GM12878 (cell line): ENCODE results near the gene SPATA6. TPM values are rescaled to one million over a fixed set of nuclear protein-coding genes. Genes with fewer than 3 reads are reported as not detected.
"Not testable (repeated sequence)": the region's sequence is repeated elsewhere in the genome, so short reads cannot be mapped to it uniquely, and the experiment has no call there.

Experiments used
- ATAC-seq: fragments of 200-7000 bp; cut with Tn5 transposase; 3 replicates; pipeline ENCODE4 v1.9.1; 2020; ENCODE audit warnings: mild to moderate bottlenecking, moderate library complexity
- BruUV-seq: library from RNA; stranded (reverse); fragments of 400-500 nt; replicated peaks from 2 replicates; lab custom pipeline; 2021; lab: Mats Ljungman, UMichigan
- CTCF ChIA-PET: fragments of 300-600 bp; sonication (Branson Sonifier 250); formaldehyde crosslinking; extraction: SDS; loops from one replicate; lab custom pipeline; 2021; ENCODE audit warnings: inconsistent platforms; lab: Yijun Ruan, JAX
- POLR2A ChIA-PET: fragments of 350-600 bp; formaldehyde crosslinking; extraction: SDS; loops from one replicate; lab custom pipeline; 2021; ENCODE audit warnings: inconsistent platforms; lab: Charles Lee
- RAD21 ChIA-PET: fragments of 300-600 bp; sonication (Branson Sonifier 250); formaldehyde crosslinking; loops from one replicate; lab custom pipeline; 2023; ENCODE audit warnings: antibody characterized with exemption; ENCODE audit not compliant: unreplicated experiment; lab: Charles Lee
- SMC1A ChIA-PET: fragments of 300-600 bp; sonication (Branson Sonifier 250); formaldehyde crosslinking; loops from one replicate; lab custom pipeline; 2023; ENCODE audit not compliant: unreplicated experiment, uncharacterized antibody; lab: Charles Lee
- DNase-seq: peaks from one replicate; pipeline ENCODE4 v3.0.0-alpha.2; 2011; ENCODE audit warnings: low read depth, low spot score
- FAIRE-seq: peaks from 3 replicates; lab custom pipeline; 2011; peaks lifted over from hg19 to GRCh38; lab: Jason Lieb, UNC
- H2AFZ ChIP-seq: 2 replicates; pipeline ENCODE4 v1.6.0; 2011; ENCODE audit warnings: low read depth, low read length, control low read depth; ENCODE audit not compliant: control insufficient read depth
- H3K27ac ChIP-seq: 2 replicates; pipeline ENCODE4 v1.5.1; 2011; ENCODE audit warnings: control low read depth; ENCODE audit not compliant: control insufficient read depth, insufficient read depth
- H3K27me3 ChIP-seq, 2 experiments: replicated peaks in 1 of 2; 2 replicates each; pipeline versions ENCODE4 v1.6.0 to v1.6.1; 2011; ENCODE audit warnings: low read length in 1 of 2; ENCODE audit not compliant: control insufficient read depth in 2 of 2, insufficient read depth in 2 of 2
- H3K36me3 ChIP-seq, 2 experiments: 2 replicates each; pipeline ENCODE4 v1.5.1; 2011; ENCODE audit warnings: low read length in 1 of 2; ENCODE audit not compliant: control insufficient read depth in 2 of 2, insufficient read depth in 2 of 2
- H3K4me1 ChIP-seq: 2 replicates; pipeline ENCODE4 v1.6.1; 2011; ENCODE audit warnings: mild to moderate bottlenecking, low read length, moderate library complexity, mixed read lengths; ENCODE audit not compliant: control insufficient read depth, insufficient read depth
- H3K4me2 ChIP-seq: 2 replicates; pipeline ENCODE4 v1.6.0; 2011; ENCODE audit warnings: control low read depth; ENCODE audit not compliant: control insufficient read depth, insufficient read depth
- H3K4me3 ChIP-seq: fragments of 200-600 bp; sonication (generic); 2 replicates; pipeline ENCODE4 v1.5.1; 2016
- H3K79me2 ChIP-seq: 2 replicates; pipeline ENCODE4 v1.6.0; 2011; ENCODE audit warnings: low read length; ENCODE audit not compliant: control insufficient read depth, insufficient read depth
- H3K9ac ChIP-seq: 2 replicates; pipeline ENCODE4 v1.8.0; 2011; ENCODE audit warnings: low read length, control low read depth, mixed read lengths; ENCODE audit not compliant: control insufficient read depth, insufficient read depth
- H3K9me3 ChIP-seq: replicated peaks from 3 replicates; pipeline ENCODE4 v1.5.1; 2011; ENCODE audit warnings: mild to moderate bottlenecking, low read length; ENCODE audit not compliant: control insufficient read depth, insufficient read depth
- H4K20me1 ChIP-seq: 2 replicates; pipeline ENCODE4 v1.6.0; 2011; ENCODE audit not compliant: control insufficient read depth, insufficient read depth
- CBFB ChIP-seq: IDR thresholded peaks from 2 replicates; pipeline ENCODE4 v1.6.1; 2016; ENCODE audit warnings: antibody characterized with exemption, low read depth
- CEBPZ ChIP-seq: fragments of 150-350 bp; IDR thresholded peaks from 2 replicates; pipeline ENCODE4 v1.6.1; 2016; ENCODE audit warnings: low read depth, low read length
- CHD2 ChIP-seq: IDR thresholded peaks from 2 replicates; pipeline ENCODE4 v1.6.1; 2011; ENCODE audit warnings: low read depth, low read length, improper control_type of control experiment, borderline replicate concordance
- E2F4 ChIP-seq: IDR thresholded peaks from 2 replicates; pipeline ENCODE4 v1.6.1; 2012; ENCODE audit warnings: low read depth, low read length, improper control_type of control experiment
- EP300 ChIP-seq, 2 experiments: fragments of 150-350 bp in 1 of 2; IDR thresholded peaks; 2 replicates each; pipeline ENCODE4 v1.6.1; 2011 to 2012; ENCODE audit warnings: low read depth in 2 of 2, low read length in 2 of 2, borderline replicate concordance in 1 of 2, improper control_type of control experiment in 1 of 2, inconsistent platforms in 1 of 2; ENCODE audit not compliant: control insufficient read depth in 1 of 2
- IRF4 ChIP-seq: IDR thresholded peaks from 2 replicates; pipeline ENCODE4 v1.6.1; 2011; ENCODE audit warnings: low read depth, low read length
- MTA2 ChIP-seq: fragments of 450-650 bp; IDR thresholded peaks from 2 replicates; pipeline ENCODE4 v1.6.1; 2016; ENCODE audit warnings: low read depth, mild to moderate bottlenecking, moderate library complexity
- NR2C2 ChIP-seq: IDR thresholded peaks from 2 replicates; pipeline ENCODE4 v1.6.1; 2011; ENCODE audit warnings: borderline replicate concordance, low read depth; ENCODE audit not compliant: control insufficient read depth, insufficient read length
- POLR2A ChIP-seq: IDR thresholded peaks from 2 replicates; pipeline ENCODE4 v1.6.1; 2011; ENCODE audit warnings: low read depth, mild to moderate bottlenecking, low read length
- RAD51 ChIP-seq: fragments of 450-650 bp; IDR thresholded peaks from 2 replicates; pipeline ENCODE4 v1.6.1; 2016; ENCODE audit warnings: moderate library complexity, mild to moderate bottlenecking, inconsistent platforms
- SMC3 ChIP-seq: IDR thresholded peaks from 2 replicates; pipeline ENCODE4 v1.6.1; 2011; ENCODE audit warnings: low read length, improper control_type of control experiment, borderline replicate concordance
- TCF7 ChIP-seq: IDR thresholded peaks from 2 replicates; pipeline ENCODE4 v1.6.1; 2014; ENCODE audit warnings: antibody characterized with exemption, borderline replicate concordance
- WGBS: methylation state at CpG from one replicate; pipeline ENCODE4 v1.1.6; 2016; ENCODE audit warnings: low lambda C conversion rate; ENCODE audit not compliant: insufficient replicate concordance, insufficient coverage; ENCODE audit errors: missing lambda C conversion rate; 5-methylcytosine and 5-hydroxymethylcytosine counted together
- in situ Hi-C: fragments of 300-500 bp; cut with MboI; formaldehyde crosslinking; loops from 9 replicates; pipeline ENCODE4 v1.14.3; 2018; ENCODE audit warnings: mixed read lengths
- intact Hi-C: fragments of 100-400 bp; cut with micrococcal nuclease; formaldehyde crosslinking; loops from one replicate; pipeline ENCODE4 v1.14.2; 2022; ENCODE audit not compliant: unreplicated experiment
- polyA plus RNA-seq, 11 experiments: library from polyadenylated mRNA; depleted of rRNA in 4 of 11; unstranded in 6 of 11; stranded (reverse) in 5 of 11; fragments of >200 nt; fragmentation: Nextera tagmentation in 4 of 11; fragmentation: Illumina TruSeq in 1 of 11; extraction: Ambion mirVana in 4 of 11; extraction: Trizol in 1 of 11; gene quantifications; 1 replicate in 1 of 11; 2 replicates in 10 of 11; pipeline versions ENCODE4 v1.2.1 to v1.2.3, GENCODE V29; 2011 to 2016; ENCODE audit warnings: inconsistent platforms in 2 of 11, missing spikeins in 2 of 11, low read depth in 1 of 11
- total RNA-seq, 4 experiments: library from RNA; depleted of rRNA in 3 of 4; stranded (reverse); fragments of >200 nt in 3 of 4; fragmentation: Illumina TruSeq in 1 of 4; extraction: Trizol in 1 of 4; gene quantifications; 2 replicates each; pipeline versions ENCODE4 v1.2.1 to v1.2.3, GENCODE V29; 2013 to 2021

The SPATA6 gene
- total and polyA plus RNA-seq, 10 of the 15 experiments (the other 5 are each of a cell fraction or from before 2014, with no cell fraction given), result 0.29 TPM; not detected in 9

GRCh38 chr1:48448932-48449331 lies 23.1 kb downstream of the SPATA6 start:
- Histone ChIP-seq H3K9me3 (no peaks in the 10 kb centered on the region), H3K4me2 (no peak overlapping the region), H3K36me3 (no peaks in the 10 kb centered on the region), H3K27me3 (no peaks in the 10 kb centered on the region), H2AFZ (no peak overlapping the region), H3K4me1 (no peaks in the 10 kb centered on the region), H3K79me2 (no peaks in the 10 kb centered on the region), H3K9ac (no peak overlapping the region), H3K4me3 (no peak overlapping the region), H4K20me1 (no peaks in the 10 kb centered on the region), H3K27ac (no peak overlapping the region)
- in situ Hi-C loops (no loop called here), intact Hi-C loops (no loop called here)
- RAD21 ChIA-PET, result no interaction called here
- no peak for DNase-seq
- no peak for ATAC-seq
- SMC1A ChIA-PET, result no interaction called here
- BruUV-seq, result no TSS peak
- CTCF ChIA-PET, result no interaction called here
- 94% methylated on average over 1 of the region's 1 CpG for WGBS
- TF ChIP-seq TCF7 (no peak), E2F4 (no peak), RAD51 (no peak), CBFB (no peak), EP300 (IDR thresholded peaks at IDR 0.05; ENCODE audit: borderline replicate concordance in 1 of 2, control insufficient read depth in 1 of 2, low read depth in 2 of 2, low read length in 2 of 2) (no peak), CEBPZ (no peak), NR2C2 (no peak), POLR2A (no peak), SMC3 (no peak), CHD2 (no peak), IRF4 (no peak), MTA2 (no peak)
- FAIRE-seq, result no peak
- POLR2A ChIA-PET, result no interaction called here

GRCh38 chr1:48444186-48444585 lies 27.8 kb downstream of the SPATA6 start:
- RAD21 ChIA-PET, H3K4me2 ChIP-seq, BruUV-seq, ATAC-seq, intact Hi-C loops, H3K79me2 ChIP-seq, in situ Hi-C loops, H3K27ac ChIP-seq, H3K36me3 ChIP-seq, CTCF ChIA-PET, H3K9me3 ChIP-seq, H3K27me3 ChIP-seq, DNase-seq, H3K4me3 ChIP-seq, FAIRE-seq, H4K20me1 ChIP-seq, POLR2A ChIA-PET, H3K4me1 ChIP-seq, H3K9ac ChIP-seq, H2AFZ ChIP-seq: not testable (repeated sequence)
- SMC1A ChIA-PET, result interaction anchor here (1.0 kb wide), 1 partner anchor 17 kb away, joined by 4 read pairs; no protein-coding TSS in a partner anchor
- 39% methylated on average over 7 of the region's 7 CpGs for WGBS
